Neural cell (in vitro differentiated cells): ENCODE measurements around the gene ASCC2. TPM values are rescaled to one million over a fixed set of nuclear protein-coding genes. Genes with fewer than 3 reads are reported as not detected.
"Not testable (repeated sequence)": the region's sequence is repeated elsewhere in the genome, so short reads cannot be mapped to it uniquely, and the experiment has no call there.

ENCODE experiments used
- H2AFZ ChIP-seq: fragments of 200-600, 300-800 bp; sonication (generic), shearing (Covaris generic); 2 replicates; pipeline ENCODE4 v1.6.0; 2014; ENCODE audit warnings: low read depth, mild to moderate bottlenecking, antibody characterized with exemption, low read length, moderate library complexity
- H3F3A ChIP-seq: fragments of 200-600 bp; shearing (Covaris generic); 2 replicates; pipeline ENCODE4 v1.6.1; 2016; ENCODE audit warnings: mild to moderate bottlenecking, moderate library complexity, mixed read lengths, antibody characterized with exemption, low read length; ENCODE audit not compliant: insufficient read depth, poor library complexity, severe bottlenecking
- H3K27ac ChIP-seq: fragments of 200-600, 300-800 bp; sonication (generic), shearing (Covaris generic); 2 replicates; pipeline ENCODE4 v1.5.1; 2014; ENCODE audit warnings: mild to moderate bottlenecking, low read length, moderate library complexity
- H3K27me3 ChIP-seq: fragments of 300-800, 200-600 bp; sonication (generic), shearing (Covaris generic); 2 replicates; pipeline ENCODE4 v1.6.0; 2014; ENCODE audit warnings: mild to moderate bottlenecking, low read depth, low read length, moderate library complexity; ENCODE audit not compliant: insufficient read depth
- H3K36me3 ChIP-seq: fragments of 300-800, 200-600 bp; sonication (generic), shearing (Covaris generic); 2 replicates; pipeline ENCODE4 v1.5.1; 2014; ENCODE audit warnings: mild to moderate bottlenecking, antibody characterized with exemption, low read length, moderate library complexity; ENCODE audit not compliant: insufficient read depth
- H3K4me2 ChIP-seq: fragments of 300-800, 200-600 bp; sonication (generic), shearing (Covaris generic); 2 replicates; pipeline ENCODE4 v1.6.0; 2014; ENCODE audit warnings: mild to moderate bottlenecking, low read length
- H3K4me3 ChIP-seq: fragments of 300-800, 200-600 bp; sonication (generic), shearing (Covaris generic); 2 replicates; pipeline ENCODE4 v1.5.1; 2014; ENCODE audit warnings: mild to moderate bottlenecking, low read length, moderate library complexity
- H3K79me2 ChIP-seq: fragments of 200-600 bp; shearing (Covaris generic); replicated peaks from 2 replicates; pipeline ENCODE4 v1.6.0; 2014; ENCODE audit warnings: mild to moderate bottlenecking, low read length, moderate library complexity; ENCODE audit not compliant: insufficient read depth
- H3K9ac ChIP-seq: fragments of 300-800, 200-600 bp; sonication (generic), shearing (Covaris generic); 2 replicates; pipeline ENCODE4 v1.6.1; 2016; ENCODE audit warnings: mild to moderate bottlenecking, low read length, mixed read lengths
- H3K9me2 ChIP-seq: fragments of 200-600 bp; shearing (Covaris generic); 2 replicates; pipeline ENCODE4 v1.6.1; 2016; ENCODE audit warnings: mild to moderate bottlenecking, low read length, mixed read lengths; ENCODE audit not compliant: insufficient read depth
- H3K9me3 ChIP-seq: fragments of 200-600, 300-800 bp; sonication (generic), shearing (Covaris generic); 2 replicates; pipeline ENCODE4 v1.6.1; 2016; ENCODE audit warnings: mild to moderate bottlenecking, mixed run types, low read length, moderate library complexity, mixed read lengths
- H4K20me1 ChIP-seq: fragments of 200-600 bp; shearing (Covaris generic); 2 replicates; pipeline ENCODE4 v1.6.1; 2016; ENCODE audit warnings: mild to moderate bottlenecking, mixed run types; ENCODE audit not compliant: insufficient read depth
- CTCF ChIP-seq: fragments of 450-650 bp; IDR thresholded peaks from 2 replicates; pipeline ENCODE4 v1.5.1; 2014; ENCODE audit warnings: antibody characterized with exemption, mild to moderate bottlenecking, moderate library complexity; ENCODE audit not compliant: poor library complexity, severe bottlenecking
- EP300 ChIP-seq: fragments of 450-650 bp; conservative IDR thresholded peaks from 2 replicates; pipeline ENCODE4 v1.6.1; 2014; ENCODE audit warnings: antibody characterized with exemption, mild to moderate bottlenecking, moderate library complexity; ENCODE audit not compliant: poor library complexity, severe bottlenecking
- EZH2 ChIP-seq: fragments of 200-600, 300-800 bp; shearing (Covaris generic), sonication (generic); IDR thresholded peaks from 2 replicates; pipeline ENCODE4 v1.6.1; 2014; ENCODE audit warnings: antibody characterized with exemption, low read length, borderline replicate concordance, mild to moderate bottlenecking; ENCODE audit not compliant: insufficient read depth, poor library complexity, severe bottlenecking
- MXI1 ChIP-seq: fragments of 450-650 bp; conservative IDR thresholded peaks from 2 replicates; pipeline ENCODE4 v1.6.1; 2014; ENCODE audit warnings: antibody characterized with exemption, mild to moderate bottlenecking; ENCODE audit not compliant: poor library complexity, severe bottlenecking
- POLR2AphosphoS5 ChIP-seq: IDR thresholded peaks from 2 replicates; pipeline ENCODE4 v1.6.1; 2012
- RAD21 ChIP-seq: fragments of 450-650 bp; conservative IDR thresholded peaks from 2 replicates; pipeline ENCODE4 v1.6.1; 2014; ENCODE audit warnings: antibody characterized with exemption, mild to moderate bottlenecking, moderate library complexity
- SMC3 ChIP-seq: fragments of 450-650 bp; conservative IDR thresholded peaks from 2 replicates; pipeline ENCODE4 v1.6.1; 2014; ENCODE audit warnings: antibody characterized with exemption, mild to moderate bottlenecking, moderate library complexity; ENCODE audit not compliant: poor library complexity
- TAF1 ChIP-seq: IDR thresholded peaks from 2 replicates; pipeline ENCODE4 v1.6.1; 2012; ENCODE audit warnings: low read depth
- polyA plus RNA-seq: library from polyadenylated mRNA; depleted of rRNA; stranded (reverse); fragments of >200 nt; gene quantifications from 2 replicates; pipeline ENCODE4 v1.2.3, GENCODE V29; 2014
- TF ChIP-seq, protein P1 (sequence below): IDR thresholded peaks from 2 replicates; pipeline ENCODE4 v1.6.1; 2012; ENCODE audit warnings: borderline replicate concordance

Gene ASCC2
- polyA plus RNA-seq, 1 donor from 2014 or later, result 26.2 TPM

DNA sequence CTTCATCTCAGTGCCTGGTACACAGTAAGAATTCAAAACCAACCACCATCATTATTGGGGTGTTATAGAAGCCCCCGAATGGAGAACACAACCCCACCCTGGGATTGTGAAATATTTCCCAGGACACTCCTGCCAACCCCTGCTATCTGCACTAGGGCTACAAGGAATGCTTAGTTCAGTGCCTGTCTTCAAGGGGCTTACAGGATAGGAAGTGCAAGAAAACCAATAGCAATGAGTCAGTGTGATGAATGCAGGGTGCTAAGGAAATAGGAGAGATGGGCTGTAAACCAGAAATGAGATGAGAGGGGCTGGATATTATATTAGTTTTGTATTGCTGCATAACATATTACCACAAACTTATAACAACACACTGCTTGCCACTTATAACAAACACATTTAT, 965 bp upstream of the ASCC2 start:
- Histone ChIP-seq H3K9me3 (no peaks in the 10 kb centered on the region), H3K9me2 (no peaks in the 10 kb centered on the region), H4K20me1 (no peaks in the 10 kb centered on the region), H3K4me2 (no peak overlapping the region), H3K79me2 (peaks cover 11% of the 10 kb centered on the region), H3K27me3 (no peaks in the 10 kb centered on the region), H3K4me3 (no peak overlapping the region), H3F3A (peaks cover 3% of the 10 kb centered on the region), H3K9ac (no peak overlapping the region), H3K36me3 (no peaks in the 10 kb centered on the region), H3K27ac (peak overlapping the region; percentile 74), H2AFZ (no peak overlapping the region)
- TF ChIP-seq POLR2AphosphoS5, result no peak
- no peak for TF ChIP-seq TAF1
- no peak for TF ChIP-seq MXI1
- TF ChIP-seq, protein P1, sequence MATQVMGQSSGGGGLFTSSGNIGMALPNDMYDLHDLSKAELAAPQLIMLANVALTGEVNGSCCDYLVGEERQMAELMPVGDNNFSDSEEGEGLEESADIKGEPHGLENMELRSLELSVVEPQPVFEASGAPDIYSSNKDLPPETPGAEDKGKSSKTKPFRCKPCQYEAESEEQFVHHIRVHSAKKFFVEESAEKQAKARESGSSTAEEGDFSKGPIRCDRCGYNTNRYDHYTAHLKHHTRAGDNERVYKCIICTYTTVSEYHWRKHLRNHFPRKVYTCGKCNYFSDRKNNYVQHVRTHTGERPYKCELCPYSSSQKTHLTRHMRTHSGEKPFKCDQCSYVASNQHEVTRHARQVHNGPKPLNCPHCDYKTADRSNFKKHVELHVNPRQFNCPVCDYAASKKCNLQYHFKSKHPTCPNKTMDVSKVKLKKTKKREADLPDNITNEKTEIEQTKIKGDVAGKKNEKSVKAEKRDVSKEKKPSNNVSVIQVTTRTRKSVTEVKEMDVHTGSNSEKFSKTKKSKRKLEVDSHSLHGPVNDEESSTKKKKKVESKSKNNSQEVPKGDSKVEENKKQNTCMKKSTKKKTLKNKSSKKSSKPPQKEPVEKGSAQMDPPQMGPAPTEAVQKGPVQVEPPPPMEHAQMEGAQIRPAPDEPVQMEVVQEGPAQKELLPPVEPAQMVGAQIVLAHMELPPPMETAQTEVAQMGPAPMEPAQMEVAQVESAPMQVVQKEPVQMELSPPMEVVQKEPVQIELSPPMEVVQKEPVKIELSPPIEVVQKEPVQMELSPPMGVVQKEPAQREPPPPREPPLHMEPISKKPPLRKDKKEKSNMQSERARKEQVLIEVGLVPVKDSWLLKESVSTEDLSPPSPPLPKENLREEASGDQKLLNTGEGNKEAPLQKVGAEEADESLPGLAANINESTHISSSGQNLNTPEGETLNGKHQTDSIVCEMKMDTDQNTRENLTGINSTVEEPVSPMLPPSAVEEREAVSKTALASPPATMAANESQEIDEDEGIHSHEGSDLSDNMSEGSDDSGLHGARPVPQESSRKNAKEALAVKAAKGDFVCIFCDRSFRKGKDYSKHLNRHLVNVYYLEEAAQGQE, result no peak
- TF ChIP-seq SMC3, result no peak
- TF ChIP-seq EZH2, result no peak
- no peak for TF ChIP-seq RAD21
- no peak for TF ChIP-seq CTCF
- no peak for TF ChIP-seq EP300

DNA sequence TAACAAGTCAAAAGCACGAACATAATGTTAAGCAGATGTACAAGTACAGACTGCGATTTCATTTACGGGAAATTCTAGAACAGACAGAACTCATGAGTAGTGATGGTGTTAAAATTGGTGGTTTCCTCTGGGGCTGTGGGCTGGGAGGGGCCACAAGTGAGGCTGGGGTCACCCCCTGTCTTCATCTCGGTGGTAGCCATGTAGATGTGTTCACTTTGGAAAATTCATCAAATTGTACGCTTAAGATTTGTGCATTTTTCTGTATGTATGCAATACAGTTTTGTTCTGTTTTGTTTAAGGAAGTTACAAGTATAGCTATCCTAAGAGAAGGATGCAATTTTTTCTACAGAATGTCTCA, 504 bp upstream of the ASCC2 start:
- no peak for TF ChIP-seq SMC3
- no peak for TF ChIP-seq RAD21
- TF ChIP-seq MXI1, result no peak
- TF ChIP-seq TAF1, result no peak
- TF ChIP-seq CTCF, result no peak
- TF ChIP-seq, protein P1, result no peak
- no peak for TF ChIP-seq EZH2
- no peak for TF ChIP-seq POLR2AphosphoS5
- no peak for TF ChIP-seq EP300
- Histone ChIP-seq H3K4me2 (peak overlapping the region; percentile 50), H4K20me1 (no peaks in the 10 kb centered on the region), H3K36me3 (no peaks in the 10 kb centered on the region), H3K79me2 (peaks cover 11% of the 10 kb centered on the region), H3F3A (peaks cover 3% of the 10 kb centered on the region), H3K9ac (peak overlapping the region; percentile 75), H3K27ac (peak overlapping the region; percentile 74), H3K4me3 (peak overlapping the region; percentile 100), H3K9me3 (no peaks in the 10 kb centered on the region), H3K9me2 (no peaks in the 10 kb centered on the region), H2AFZ (peak overlapping the region; percentile 58), H3K27me3 (no peaks in the 10 kb centered on the region)

DNA sequence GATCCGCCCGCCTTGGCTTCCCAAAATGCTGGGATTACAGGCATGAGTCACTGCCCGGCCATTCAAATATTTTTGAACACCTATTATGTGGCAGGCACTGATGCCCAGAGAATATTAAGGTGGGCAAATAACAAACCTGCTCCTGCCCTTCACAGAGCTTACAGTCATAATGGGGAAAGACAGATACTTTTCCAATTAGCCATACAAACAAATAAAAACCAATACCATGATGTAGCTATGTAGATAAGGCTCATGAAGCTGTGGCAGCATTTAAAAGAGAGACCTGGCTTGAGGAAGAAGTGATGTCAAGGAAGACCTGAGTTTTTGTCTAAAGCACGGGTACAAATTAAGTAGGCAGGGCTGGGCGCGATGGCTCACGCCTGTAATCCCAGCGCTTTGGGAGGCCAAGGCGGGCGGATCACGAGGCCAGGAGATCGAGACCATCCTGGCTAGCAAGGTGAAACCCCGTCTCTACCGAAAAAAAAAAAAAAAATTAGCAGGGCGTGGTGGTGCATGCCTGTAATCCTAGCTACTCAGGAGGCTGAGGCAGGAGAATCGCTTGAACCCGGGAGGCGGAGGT, 1.2 kb downstream of the ASCC2 start:
- not testable (repeated sequence) for H3K27me3 ChIP-seq, H3K9me3 ChIP-seq, H3K9ac ChIP-seq, H3F3A ChIP-seq, H2AFZ ChIP-seq, H3K9me2 ChIP-seq, H3K27ac ChIP-seq, H4K20me1 ChIP-seq, H3K36me3 ChIP-seq
- H3K4me2 ChIP-seq, result peak overlapping the region; percentile 73
- peak overlapping the region; percentile 100 for H3K4me3 ChIP-seq
- peaks cover 11% of the 10 kb centered on the region for H3K79me2 ChIP-seq
